Mesothelial cell of epicardium (in vitro differentiated cells): Measurements from ENCODE around the gene DNAI1. TPM values are rescaled to one million over a fixed set of nuclear protein-coding genes. Genes with fewer than 3 reads are reported as not detected.
A peak's percentile ranks its signal among the peaks of the same experiment; 100 is the strongest.

Source experiments
- DNase-seq, 2 experiments: peaks; one replicate each; pipeline ENCODE4 v3.0.0; 2021; ENCODE audit warnings: low spot score in 2 of 2; ENCODE audit not compliant: unreplicated experiment in 2 of 2
- H3K27ac Mint-ChIP-seq: 2 replicates; pipeline ENCODE4 v1.8.0; 2021; ENCODE audit warnings: mixed read lengths
- H3K27me3 Mint-ChIP-seq: 2 replicates; pipeline ENCODE4 v1.8.0; 2021; ENCODE audit warnings: low read depth, mixed read lengths
- H3K36me3 Mint-ChIP-seq: 2 replicates; pipeline ENCODE4 v1.8.0; 2021; ENCODE audit warnings: mixed read lengths
- H3K4me1 Mint-ChIP-seq: 2 replicates; pipeline ENCODE4 v1.8.0; 2021; ENCODE audit warnings: mixed read lengths
- H3K4me3 Mint-ChIP-seq: 2 replicates; pipeline ENCODE4 v1.8.0; 2021; ENCODE audit warnings: mild to moderate bottlenecking, moderate library complexity, mixed read lengths
- H3K9me3 Mint-ChIP-seq: 2 replicates; pipeline ENCODE4 v1.8.0; 2021; ENCODE audit warnings: mixed read lengths
- total RNA-seq: library from RNA; stranded (reverse); gene quantifications from 3 replicates; pipeline ENCODE4 v1.2.1, GENCODE V29; 2021
- TF ChIP-seq, protein P1 (sequence below): fragments of 200-600 bp; sonication (generic); IDR thresholded peaks from one replicate; pipeline ENCODE4 v1.5.0; 2021; ENCODE audit warnings: antibody characterized with exemption; ENCODE audit not compliant: unreplicated experiment

Gene DNAI1
- total RNA-seq, 1 donor from 2014 or later: not detected

DNA sequence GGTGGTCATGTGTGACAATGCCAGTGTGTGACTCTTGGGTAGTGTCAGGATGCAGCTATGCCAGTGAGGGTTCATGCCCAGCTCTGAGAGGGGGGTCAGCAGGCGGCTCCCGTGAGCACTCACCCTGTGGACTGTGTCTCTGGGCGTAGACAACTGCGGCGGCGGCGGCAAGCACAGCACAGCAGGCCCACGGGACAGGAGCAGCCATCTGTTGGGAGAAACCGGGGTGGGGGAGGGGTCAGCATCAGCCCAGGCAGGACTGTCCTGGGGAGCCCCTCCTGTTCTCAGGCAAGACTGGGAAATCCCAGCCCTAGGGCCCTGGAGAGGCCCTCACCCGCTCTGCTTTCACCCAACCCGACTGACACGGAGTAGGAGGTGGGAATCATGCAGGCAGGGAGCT lies 110.2 kb downstream of the DNAI1 start:
- Mint-ChIP-seq H3K27me3 (peaks cover 43% of the 10 kb centered on the region), H3K27ac (no peak overlapping the region)

DNA sequence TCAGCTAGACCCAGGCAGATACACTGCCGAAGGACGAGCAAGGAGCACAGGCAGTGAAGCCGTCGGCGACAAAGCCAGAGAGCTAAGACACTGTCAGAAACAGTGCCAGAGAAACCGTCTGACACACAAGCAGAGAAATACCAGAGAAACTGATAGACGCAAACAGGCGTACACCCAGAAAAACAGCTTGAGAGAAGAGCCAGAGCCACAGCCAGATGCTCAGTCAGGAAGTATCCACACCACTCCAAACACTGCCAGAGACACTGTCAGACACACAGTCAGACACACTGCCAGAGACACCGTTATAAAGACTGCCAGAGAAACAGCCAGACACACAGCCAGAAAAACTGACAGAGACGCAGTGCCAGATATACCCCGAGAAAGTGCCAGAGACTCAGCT lies 111.8 kb downstream of the DNAI1 start:
- Mint-ChIP-seq H3K4me1 (peaks cover 28% of the 10 kb centered on the region), H3K27ac (peak overlapping the region; percentile 13), H3K36me3 (peaks cover 2% of the 10 kb centered on the region), H3K27me3 (peaks cover 39% of the 10 kb centered on the region), H3K9me3 (no peaks in the 10 kb centered on the region), H3K4me3 (no peak overlapping the region)
- TF ChIP-seq, protein P1, sequence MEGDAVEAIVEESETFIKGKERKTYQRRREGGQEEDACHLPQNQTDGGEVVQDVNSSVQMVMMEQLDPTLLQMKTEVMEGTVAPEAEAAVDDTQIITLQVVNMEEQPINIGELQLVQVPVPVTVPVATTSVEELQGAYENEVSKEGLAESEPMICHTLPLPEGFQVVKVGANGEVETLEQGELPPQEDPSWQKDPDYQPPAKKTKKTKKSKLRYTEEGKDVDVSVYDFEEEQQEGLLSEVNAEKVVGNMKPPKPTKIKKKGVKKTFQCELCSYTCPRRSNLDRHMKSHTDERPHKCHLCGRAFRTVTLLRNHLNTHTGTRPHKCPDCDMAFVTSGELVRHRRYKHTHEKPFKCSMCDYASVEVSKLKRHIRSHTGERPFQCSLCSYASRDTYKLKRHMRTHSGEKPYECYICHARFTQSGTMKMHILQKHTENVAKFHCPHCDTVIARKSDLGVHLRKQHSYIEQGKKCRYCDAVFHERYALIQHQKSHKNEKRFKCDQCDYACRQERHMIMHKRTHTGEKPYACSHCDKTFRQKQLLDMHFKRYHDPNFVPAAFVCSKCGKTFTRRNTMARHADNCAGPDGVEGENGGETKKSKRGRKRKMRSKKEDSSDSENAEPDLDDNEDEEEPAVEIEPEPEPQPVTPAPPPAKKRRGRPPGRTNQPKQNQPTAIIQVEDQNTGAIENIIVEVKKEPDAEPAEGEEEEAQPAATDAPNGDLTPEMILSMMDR: no peak
- DNase-seq: no peak

More for the DNA sequence above, 110.2 kb downstream of the DNAI1 start:
- TF ChIP-seq, protein P1: no peak
- no peak for DNase-seq
- H3K9me3 Mint-ChIP-seq: no peaks in the 10 kb centered on the region
- peaks cover 2% of the 10 kb centered on the region for H3K36me3 Mint-ChIP-seq
- H3K4me3 Mint-ChIP-seq: no peak overlapping the region
- H3K4me1 Mint-ChIP-seq: peaks cover 27% of the 10 kb centered on the region

Other genes starting within 250 kb of the DNAI1 start
- gene KIF24, start 129.5 kb upstream of the DNAI1 start, total RNA-seq: 3.5 to 3.9 TPM (median 3.5 TPM) in 3 replicates
- gene NUDT2, start 129.2 kb upstream of the DNAI1 start, total RNA-seq: 16.5 to 21.2 TPM (median 17.8 TPM) in 3 replicates
- gene MYORG, start 81.9 kb upstream of the DNAI1 start, total RNA-seq: 4.2 to 5.5 TPM (median 4.9 TPM) in 3 replicates
- gene FAM219A, start 235 bp upstream of the DNAI1 start, total RNA-seq: 16.9 to 18.2 TPM (median 18.1 TPM) in 3 replicates
- gene ENHO, start 64.2 kb downstream of the DNAI1 start, total RNA-seq: 0.96 to 1.1 TPM (median 1.0 TPM) in 3 replicates
- gene CNTFR, start 130.9 kb downstream of the DNAI1 start, total RNA-seq: 25.9 to 28.9 TPM (median 27.0 TPM) in 3 replicates
- 20.2 to 24.6 TPM (median 24.5 TPM) in 3 replicates for gene RPP25L, start 153.3 kb downstream of the DNAI1 start, total RNA-seq
- gene DCTN3, start 161.7 kb downstream of the DNAI1 start, total RNA-seq: 76.7 to 80.1 TPM (median 77.1 TPM) in 3 replicates
- 0.42 to 0.80 TPM in 2 of 3 replicates, not detected in the other for gene ARID3C, start 170.3 kb downstream of the DNAI1 start, total RNA-seq
- gene SIGMAR1, start 179.0 kb downstream of the DNAI1 start, total RNA-seq: 58.8 to 61.6 TPM (median 59.9 TPM) in 3 replicates
- gene GALT, start 187.9 kb downstream of the DNAI1 start, total RNA-seq: 82.7 to 95.2 TPM (median 88.5 TPM) in 3 replicates
- gene IL11RA, start 193.4 kb downstream of the DNAI1 start, total RNA-seq: 112 to 114 TPM (median 113 TPM) in 3 replicates
- 0.61 to 0.84 TPM in 2 of 3 replicates, not detected in the other for gene CCL27, start 203.9 kb downstream of the DNAI1 start, total RNA-seq
- gene CCL19, start 232.5 kb downstream of the DNAI1 start, total RNA-seq: not detected in 3 replicates